ENCODE results near the gene GALM. TPM values are rescaled to one million over a fixed set of nuclear protein-coding genes. Genes with fewer than 3 reads are reported as not detected.

GALM gene
- total and polyA plus RNA-seq, 10 of the 15 experiments (the other 5 are each of a cell fraction or from before 2014, with no cell fraction given), result 1.1 to 4.0 (median 1.7) TPM

DNA sequence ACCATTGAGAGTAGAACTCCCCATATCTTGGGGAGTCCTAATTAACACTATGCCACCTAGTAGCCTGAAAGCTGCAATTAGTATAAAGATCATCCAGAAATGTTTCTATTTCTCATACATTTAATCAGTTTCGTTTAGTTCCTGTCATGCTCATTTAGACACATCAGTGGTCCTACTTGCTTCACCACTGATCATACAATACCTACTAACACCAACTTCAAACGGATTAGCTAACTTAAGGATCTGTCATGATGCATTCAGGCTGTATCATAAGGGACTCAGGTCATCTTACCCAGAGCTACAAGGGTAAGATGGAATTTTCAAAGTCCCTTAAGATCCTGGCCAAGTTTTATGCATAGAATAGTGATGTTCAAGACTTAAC is 78.5 kb downstream of the GALM start:
- H3K4me1 ChIP-seq (ENCODE audit: control insufficient read depth, insufficient read depth, low read length), result no peaks in the 10 kb centered on the region
- H3K27me3 ChIP-seq (replicated peaks in 1 of 2; ENCODE audit: control insufficient read depth in 2 of 2, insufficient read depth in 2 of 2, low read length in 1 of 2), result no peaks in the 10 kb centered on the region
- in situ Hi-C loops (cut with MboI), result no loop called here
- ChIA-PET POLR2A (interaction anchor here (0.5 to 1.5 kb wide), 4 partner anchors 31 to 377 kb away, joined by 3 to 5 read pairs (median 4); no protein-coding TSS in a partner anchor), RAD21 (ENCODE audit: unreplicated experiment) (interaction anchor here (0.8 to 5.0 kb wide), 10 partner anchors 21 to 180 kb away, joined by 3 to 47 read pairs (median 4); no protein-coding TSS in a partner anchor), SMC1A (ENCODE audit: uncharacterized antibody, unreplicated experiment) (interaction anchor here (0.7 to 5.5 kb wide), 14 partner anchors 11 to 378 kb away, joined by 3 to 48 read pairs (median 4); no protein-coding TSS in a partner anchor), CTCF (interaction anchor here (0.7 to 12.6 kb wide), 16 partner anchors 8 to 451 kb away, joined by 3 to 162 read pairs (median 4); partner anchors contain the start of gene HNRNPLL)
- peaks cover 12 to 54% of the 10 kb centered on the region in 2 experiments for H3K36me3 ChIP-seq (ENCODE audit: control insufficient read depth in 2 of 2, insufficient read depth in 2 of 2, low read length in 1 of 2)
- ATAC-seq, result peak; percentile 24
- FAIRE-seq, result no peak
- 0 out of 2 replicates have a peak overlapping the region, but pooled peaks have one; percentile 2 for H3K4me3 ChIP-seq
- TF ChIP-seq RB1 (IDR thresholded peaks at IDR 0.05; ENCODE audit: borderline replicate concordance) (no peak), POLR2AphosphoS5 (IDR thresholded peaks at IDR 0.05; ENCODE audit: low read length) (peak; percentile 74), MTA2 (IDR thresholded peaks at IDR 0.05; ENCODE audit: low read depth) (peak; percentile 44; the same call in 1 of the 2 replicates)
- TF ChIP-seq, protein P1, sequence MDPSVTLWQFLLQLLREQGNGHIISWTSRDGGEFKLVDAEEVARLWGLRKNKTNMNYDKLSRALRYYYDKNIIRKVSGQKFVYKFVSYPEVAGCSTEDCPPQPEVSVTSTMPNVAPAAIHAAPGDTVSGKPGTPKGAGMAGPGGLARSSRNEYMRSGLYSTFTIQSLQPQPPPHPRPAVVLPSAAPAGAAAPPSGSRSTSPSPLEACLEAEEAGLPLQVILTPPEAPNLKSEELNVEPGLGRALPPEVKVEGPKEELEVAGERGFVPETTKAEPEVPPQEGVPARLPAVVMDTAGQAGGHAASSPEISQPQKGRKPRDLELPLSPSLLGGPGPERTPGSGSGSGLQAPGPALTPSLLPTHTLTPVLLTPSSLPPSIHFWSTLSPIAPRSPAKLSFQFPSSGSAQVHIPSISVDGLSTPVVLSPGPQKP (IDR thresholded peaks at IDR 0.05; ENCODE audit: low read depth, low read length), result no peak
- TF ChIP-seq, protein P2, sequence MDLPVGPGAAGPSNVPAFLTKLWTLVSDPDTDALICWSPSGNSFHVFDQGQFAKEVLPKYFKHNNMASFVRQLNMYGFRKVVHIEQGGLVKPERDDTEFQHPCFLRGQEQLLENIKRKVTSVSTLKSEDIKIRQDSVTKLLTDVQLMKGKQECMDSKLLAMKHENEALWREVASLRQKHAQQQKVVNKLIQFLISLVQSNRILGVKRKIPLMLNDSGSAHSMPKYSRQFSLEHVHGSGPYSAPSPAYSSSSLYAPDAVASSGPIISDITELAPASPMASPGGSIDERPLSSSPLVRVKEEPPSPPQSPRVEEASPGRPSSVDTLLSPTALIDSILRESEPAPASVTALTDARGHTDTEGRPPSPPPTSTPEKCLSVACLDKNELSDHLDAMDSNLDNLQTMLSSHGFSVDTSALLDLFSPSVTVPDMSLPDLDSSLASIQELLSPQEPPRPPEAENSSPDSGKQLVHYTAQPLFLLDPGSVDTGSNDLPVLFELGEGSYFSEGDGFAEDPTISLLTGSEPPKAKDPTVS (IDR thresholded peaks at IDR 0.05; ENCODE audit: low read depth, low read length), result no peak
- H3K79me2 ChIP-seq (ENCODE audit: control insufficient read depth, insufficient read depth, low read length), result peaks cover 62% of the 10 kb centered on the region
- H3K9ac ChIP-seq (ENCODE audit: control insufficient read depth, insufficient read depth, low read length), result no peak overlapping the region
- H4K20me1 ChIP-seq (ENCODE audit: control insufficient read depth, insufficient read depth), result no peaks in the 10 kb centered on the region; the same call in 1 of the 2 replicates
- DNase-seq (ENCODE audit: low read depth, low spot score), result no peak
- H2AFZ ChIP-seq (ENCODE audit: control insufficient read depth, low read depth, low read length), result no peak overlapping the region
- no TSS peak for BruUV-seq (replicated peaks)
- H3K9me3 ChIP-seq (replicated peaks; ENCODE audit: control insufficient read depth, insufficient read depth, low read length), result no peaks in the 10 kb centered on the region; the same call in 2 of the 3 replicates
- peak overlapping the region; percentile 4; the same call in 1 of the 2 replicates for H3K4me2 ChIP-seq (ENCODE audit: control insufficient read depth, insufficient read depth)
- 3% methylated on average over 2 of the region's 2 CpGs for WGBS (ENCODE audit: insufficient coverage, insufficient replicate concordance, low lambda C conversion rate, missing lambda C conversion rate)
- no peak overlapping the region for H3K27ac ChIP-seq (ENCODE audit: control insufficient read depth, insufficient read depth)
- intact Hi-C loops (cut with micrococcal nuclease; ENCODE audit: unreplicated experiment), result loop anchor here (10.0 kb wide), 2 partner anchors 370 to 430 kb away; partner anchors contain the start of gene ATL2
